Panc1 (cell line): ENCODE measurements around the gene KIF18B. TPM values are rescaled to one million over a fixed set of nuclear protein-coding genes. Genes with fewer than 3 reads are reported as not detected.

Experiments used
- ATAC-seq: fragments of 200-7000 bp; cut with Tn5 transposase; 2 replicates; pipeline ENCODE4 v1.9.1; 2020; ENCODE audit warnings: mild to moderate bottlenecking, moderate library complexity
- BruUV-seq: library from RNA; stranded (reverse); fragments of 400-500 nt; replicated peaks from 2 replicates; lab custom pipeline; 2021; lab: Mats Ljungman, UMichigan
- CTCF ChIA-PET: fragments of 300-600 bp; sonication (Branson Sonifier 250); formaldehyde crosslinking; loops from one replicate; lab custom pipeline; 2022; ENCODE audit warnings: antibody characterized with exemption; lab: Charles Lee
- POLR2A ChIA-PET: fragments of 300-600 bp; sonication (Branson Sonifier 250); formaldehyde crosslinking; loops from one replicate; lab custom pipeline; 2022; ENCODE audit warnings: antibody characterized with exemption; lab: Charles Lee
- DNase-seq: peaks from one replicate; pipeline ENCODE4 v3.0.0-alpha.2; 2010; ENCODE audit warnings: low read depth, low spot score
- H3K27ac ChIP-seq: 2 replicates; pipeline ENCODE4 v1.5.1; 2011; ENCODE audit warnings: mild to moderate bottlenecking, low read length, inconsistent platforms
- H3K27me3 ChIP-seq: fragments of 200-500 bp; sonication (Bioruptor generic); 2 replicates; pipeline ENCODE4 v1.6.0; 2014; ENCODE audit warnings: low read length, inconsistent platforms; ENCODE audit not compliant: control insufficient read depth, insufficient read depth
- H3K36me3 ChIP-seq: fragments of 200-500 bp; sonication (Bioruptor generic); 2 replicates; pipeline ENCODE4 v1.5.1; 2014; ENCODE audit warnings: inconsistent platforms, mild to moderate bottlenecking, low read length, moderate library complexity; ENCODE audit not compliant: control insufficient read depth, insufficient read depth
- H3K4me1 ChIP-seq: 2 replicates; pipeline ENCODE4 v1.5.1; 2011; ENCODE audit warnings: inconsistent platforms, mild to moderate bottlenecking, low read length, moderate library complexity; ENCODE audit not compliant: control insufficient read depth, insufficient read depth
- H3K4me3 ChIP-seq, 2 experiments: 2 replicates each; pipeline ENCODE4 v1.5.1; 2011 to 2012; ENCODE audit warnings: low read depth in 2 of 2, low read length in 2 of 2, mild to moderate bottlenecking in 2 of 2, inconsistent platforms in 1 of 2, moderate library complexity in 1 of 2
- H3K9me3 ChIP-seq: fragments of 200-500 bp; sonication (Bioruptor generic); 2 replicates; pipeline ENCODE4 v1.5.1; 2014; ENCODE audit warnings: low read depth, mild to moderate bottlenecking, inconsistent platforms, low read length, moderate library complexity; ENCODE audit not compliant: control insufficient read depth, insufficient read depth
- POLR2AphosphoS5 ChIP-seq: IDR thresholded peaks from 2 replicates; pipeline ENCODE4 v1.6.1; 2012; ENCODE audit warnings: mild to moderate bottlenecking, low read depth, low read length, moderate library complexity
- SIN3A ChIP-seq: IDR thresholded peaks from 2 replicates; pipeline ENCODE4 v1.6.1; 2012; ENCODE audit warnings: low read depth, mild to moderate bottlenecking, low read length, moderate library complexity, borderline replicate concordance; ENCODE audit not compliant: insufficient read depth
- TCF7L2 ChIP-seq: IDR thresholded peaks from 2 replicates; pipeline ENCODE4 v1.6.1; 2011; ENCODE audit warnings: mild to moderate bottlenecking, low read depth, low read length, inconsistent platforms
- in situ Hi-C: cut with HindIII; loops from 2 replicates; pipeline ENCODE4 v1.10.0; 2016; ENCODE audit warnings: low sequenced_read_pairs, low pct_unique_long_range_greater_than_20kb
- intact Hi-C: fragments of 100-400 bp; cut with micrococcal nuclease; formaldehyde crosslinking; loops from one replicate; pipeline ENCODE4 v1.10.0; 2022; ENCODE audit not compliant: unreplicated experiment
- total RNA-seq: library from RNA; stranded (reverse); gene quantifications from one replicate; pipeline ENCODE4 v1.2.1, GENCODE V29; 2021; ENCODE audit not compliant: unreplicated experiment
- TF ChIP-seq, protein P1 (sequence below), 2 experiments: IDR thresholded peaks; 2 replicates each; pipeline ENCODE4 v1.6.1; 2011 to 2012; ENCODE audit warnings: low read depth in 2 of 2, control low read depth in 1 of 2, low read length in 1 of 2, mild to moderate bottlenecking in 1 of 2, moderate library complexity in 1 of 2; ENCODE audit not compliant: insufficient read depth in 1 of 2
- TF ChIP-seq, protein P2 (sequence below): fragments of 450-650 bp; IDR thresholded peaks from 2 replicates; pipeline ENCODE4 v1.5.1; 2017; ENCODE audit warnings: mild to moderate bottlenecking

Gene KIF18B
- total RNA-seq, 1 experiment from 2014 or later, result 31.3 TPM

DNA sequence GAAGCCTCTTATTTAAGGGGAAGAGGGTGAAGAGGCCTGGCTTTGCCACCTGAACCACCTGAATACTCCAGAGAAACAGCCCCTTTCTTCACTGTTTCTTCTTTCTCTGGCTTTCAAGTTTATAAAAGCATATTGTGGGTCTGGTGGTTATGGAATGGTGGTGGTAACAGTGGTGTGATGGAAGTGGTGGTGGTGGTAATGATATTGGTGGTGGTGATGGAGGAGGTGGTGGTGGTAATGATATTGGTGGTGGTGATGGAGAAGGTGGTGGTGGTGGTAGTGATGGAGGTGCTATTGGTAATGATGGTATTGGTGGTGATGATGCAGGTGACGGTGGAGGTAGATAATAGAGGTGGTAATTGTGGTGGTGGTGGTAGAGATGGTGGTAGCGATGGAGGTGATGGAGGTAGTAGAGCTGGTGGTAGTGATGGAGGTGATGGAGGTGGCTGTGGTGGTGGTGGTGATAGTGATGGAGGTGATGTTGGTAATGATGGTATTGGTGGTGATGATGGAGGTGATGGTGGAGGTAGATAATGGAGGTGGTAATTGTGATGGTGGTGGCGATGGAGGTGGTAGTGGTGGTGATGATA, 34.6 kb upstream of the KIF18B start:
- DNase-seq (no peak), ATAC-seq (no peak)
- Histone ChIP-seq H3K4me3 (no peak overlapping the region; a peak in 1 of 4 replicates), H3K27ac (no peak overlapping the region), H3K27me3 (no peaks in the 10 kb centered on the region), H3K4me1 (peaks cover 8% of the 10 kb centered on the region), H3K9me3 (no peaks in the 10 kb centered on the region), H3K36me3 (no peaks in the 10 kb centered on the region)
- intact Hi-C loops, result no loop called here
- no TSS peak for BruUV-seq
- ChIA-PET CTCF (no interaction called here), POLR2A (no interaction called here)
- TF ChIP-seq SIN3A (no peak), TCF7L2 (no peak), POLR2AphosphoS5 (no peak)
- TF ChIP-seq, protein P1, sequence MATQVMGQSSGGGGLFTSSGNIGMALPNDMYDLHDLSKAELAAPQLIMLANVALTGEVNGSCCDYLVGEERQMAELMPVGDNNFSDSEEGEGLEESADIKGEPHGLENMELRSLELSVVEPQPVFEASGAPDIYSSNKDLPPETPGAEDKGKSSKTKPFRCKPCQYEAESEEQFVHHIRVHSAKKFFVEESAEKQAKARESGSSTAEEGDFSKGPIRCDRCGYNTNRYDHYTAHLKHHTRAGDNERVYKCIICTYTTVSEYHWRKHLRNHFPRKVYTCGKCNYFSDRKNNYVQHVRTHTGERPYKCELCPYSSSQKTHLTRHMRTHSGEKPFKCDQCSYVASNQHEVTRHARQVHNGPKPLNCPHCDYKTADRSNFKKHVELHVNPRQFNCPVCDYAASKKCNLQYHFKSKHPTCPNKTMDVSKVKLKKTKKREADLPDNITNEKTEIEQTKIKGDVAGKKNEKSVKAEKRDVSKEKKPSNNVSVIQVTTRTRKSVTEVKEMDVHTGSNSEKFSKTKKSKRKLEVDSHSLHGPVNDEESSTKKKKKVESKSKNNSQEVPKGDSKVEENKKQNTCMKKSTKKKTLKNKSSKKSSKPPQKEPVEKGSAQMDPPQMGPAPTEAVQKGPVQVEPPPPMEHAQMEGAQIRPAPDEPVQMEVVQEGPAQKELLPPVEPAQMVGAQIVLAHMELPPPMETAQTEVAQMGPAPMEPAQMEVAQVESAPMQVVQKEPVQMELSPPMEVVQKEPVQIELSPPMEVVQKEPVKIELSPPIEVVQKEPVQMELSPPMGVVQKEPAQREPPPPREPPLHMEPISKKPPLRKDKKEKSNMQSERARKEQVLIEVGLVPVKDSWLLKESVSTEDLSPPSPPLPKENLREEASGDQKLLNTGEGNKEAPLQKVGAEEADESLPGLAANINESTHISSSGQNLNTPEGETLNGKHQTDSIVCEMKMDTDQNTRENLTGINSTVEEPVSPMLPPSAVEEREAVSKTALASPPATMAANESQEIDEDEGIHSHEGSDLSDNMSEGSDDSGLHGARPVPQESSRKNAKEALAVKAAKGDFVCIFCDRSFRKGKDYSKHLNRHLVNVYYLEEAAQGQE (IDR thresholded peaks at IDR 0.05; ENCODE audit: insufficient read depth in 1 of 2, low read depth in 2 of 2, low read length in 1 of 2), result no peak
- TF ChIP-seq, protein P2, sequence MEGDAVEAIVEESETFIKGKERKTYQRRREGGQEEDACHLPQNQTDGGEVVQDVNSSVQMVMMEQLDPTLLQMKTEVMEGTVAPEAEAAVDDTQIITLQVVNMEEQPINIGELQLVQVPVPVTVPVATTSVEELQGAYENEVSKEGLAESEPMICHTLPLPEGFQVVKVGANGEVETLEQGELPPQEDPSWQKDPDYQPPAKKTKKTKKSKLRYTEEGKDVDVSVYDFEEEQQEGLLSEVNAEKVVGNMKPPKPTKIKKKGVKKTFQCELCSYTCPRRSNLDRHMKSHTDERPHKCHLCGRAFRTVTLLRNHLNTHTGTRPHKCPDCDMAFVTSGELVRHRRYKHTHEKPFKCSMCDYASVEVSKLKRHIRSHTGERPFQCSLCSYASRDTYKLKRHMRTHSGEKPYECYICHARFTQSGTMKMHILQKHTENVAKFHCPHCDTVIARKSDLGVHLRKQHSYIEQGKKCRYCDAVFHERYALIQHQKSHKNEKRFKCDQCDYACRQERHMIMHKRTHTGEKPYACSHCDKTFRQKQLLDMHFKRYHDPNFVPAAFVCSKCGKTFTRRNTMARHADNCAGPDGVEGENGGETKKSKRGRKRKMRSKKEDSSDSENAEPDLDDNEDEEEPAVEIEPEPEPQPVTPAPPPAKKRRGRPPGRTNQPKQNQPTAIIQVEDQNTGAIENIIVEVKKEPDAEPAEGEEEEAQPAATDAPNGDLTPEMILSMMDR, result no peak
- in situ Hi-C loops, result no loop called here

- no peaks in the 10 kb centered on the region for H3K27me3 ChIP-seq
- no peaks in the 10 kb centered on the region for H3K36me3 ChIP-seq
- H3K9me3 ChIP-seq, result no peaks in the 10 kb centered on the region
- peak overlapping the region in 1 of 2 experiments; percentile 52; a peak in 2 of 4 replicates for H3K4me3 ChIP-seq
- 0 out of 2 replicates have a peak overlapping the region, but pooled peaks have one; percentile 34 for H3K27ac ChIP-seq
- DNase-seq (peak; percentile 69), ATAC-seq (peak; percentile 59; the same call in 1 of the 2 replicates)
- CTCF ChIA-PET, result no interaction called here
- BruUV-seq, result no TSS peak
- H3K4me1 ChIP-seq, result peaks cover 8% of the 10 kb centered on the region
- TF ChIP-seq, protein P1 (IDR thresholded peaks at IDR 0.05; ENCODE audit: insufficient read depth in 1 of 2, low read depth in 2 of 2, low read length in 1 of 2), result no peak
- TF ChIP-seq POLR2AphosphoS5 (no peak), TCF7L2 (no peak), SIN3A (no peak)
- TF ChIP-seq, protein P2, result no peak
- POLR2A ChIA-PET, result no interaction called here
- intact Hi-C loops, result no loop called here
- in situ Hi-C loops, result no loop called here
These were observed 33.8 kb upstream of the KIF18B start for GRCh38 chr17:44981221-44981968.
